HFF-Myc (cell line): ENCODE measurements around the gene PCYOX1L.

Experiments
- DNase-seq: peaks from one replicate; pipeline ENCODE4 v3.0.0-alpha.2; 2011; ENCODE audit warnings: low read depth; ENCODE audit errors: extremely low read depth
- H3K4me3 ChIP-seq: replicated peaks from 2 replicates; pipeline ENCODE4 v1.5.1; 2011; ENCODE audit warnings: low read depth, mild to moderate bottlenecking, control low read depth, low read length
- TF ChIP-seq, protein P1 (sequence below): IDR thresholded peaks from 2 replicates; pipeline ENCODE4 v1.5.1; 2012; ENCODE audit warnings: mild to moderate bottlenecking, low read depth, low read length, control low read depth; ENCODE audit errors: missing control alignments

PCYOX1L gene

DNA sequence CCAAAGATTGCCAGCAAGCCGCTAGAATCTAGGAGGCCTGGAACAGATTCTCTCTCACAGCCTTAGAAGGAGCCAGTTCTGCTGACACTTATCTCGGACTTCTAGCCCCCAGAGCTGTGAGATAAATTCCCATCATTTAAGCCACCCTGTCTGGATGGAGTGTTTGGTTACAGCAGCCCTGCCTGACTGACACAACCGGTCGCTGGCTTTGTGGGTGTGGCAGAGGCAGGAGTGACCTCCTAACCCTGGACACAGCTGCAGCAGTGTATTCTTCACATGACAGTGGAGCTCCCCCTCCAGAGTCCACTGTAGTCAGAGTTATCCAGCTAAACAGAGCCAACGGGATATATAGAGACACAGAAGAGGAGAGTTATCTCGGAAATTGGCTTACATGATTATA, 42.5 kb downstream of the PCYOX1L start:
- no peak overlapping the region for H3K4me3 ChIP-seq
- DNase-seq, result no peak
- TF ChIP-seq, protein P1, sequence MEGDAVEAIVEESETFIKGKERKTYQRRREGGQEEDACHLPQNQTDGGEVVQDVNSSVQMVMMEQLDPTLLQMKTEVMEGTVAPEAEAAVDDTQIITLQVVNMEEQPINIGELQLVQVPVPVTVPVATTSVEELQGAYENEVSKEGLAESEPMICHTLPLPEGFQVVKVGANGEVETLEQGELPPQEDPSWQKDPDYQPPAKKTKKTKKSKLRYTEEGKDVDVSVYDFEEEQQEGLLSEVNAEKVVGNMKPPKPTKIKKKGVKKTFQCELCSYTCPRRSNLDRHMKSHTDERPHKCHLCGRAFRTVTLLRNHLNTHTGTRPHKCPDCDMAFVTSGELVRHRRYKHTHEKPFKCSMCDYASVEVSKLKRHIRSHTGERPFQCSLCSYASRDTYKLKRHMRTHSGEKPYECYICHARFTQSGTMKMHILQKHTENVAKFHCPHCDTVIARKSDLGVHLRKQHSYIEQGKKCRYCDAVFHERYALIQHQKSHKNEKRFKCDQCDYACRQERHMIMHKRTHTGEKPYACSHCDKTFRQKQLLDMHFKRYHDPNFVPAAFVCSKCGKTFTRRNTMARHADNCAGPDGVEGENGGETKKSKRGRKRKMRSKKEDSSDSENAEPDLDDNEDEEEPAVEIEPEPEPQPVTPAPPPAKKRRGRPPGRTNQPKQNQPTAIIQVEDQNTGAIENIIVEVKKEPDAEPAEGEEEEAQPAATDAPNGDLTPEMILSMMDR, result no peak

DNA sequence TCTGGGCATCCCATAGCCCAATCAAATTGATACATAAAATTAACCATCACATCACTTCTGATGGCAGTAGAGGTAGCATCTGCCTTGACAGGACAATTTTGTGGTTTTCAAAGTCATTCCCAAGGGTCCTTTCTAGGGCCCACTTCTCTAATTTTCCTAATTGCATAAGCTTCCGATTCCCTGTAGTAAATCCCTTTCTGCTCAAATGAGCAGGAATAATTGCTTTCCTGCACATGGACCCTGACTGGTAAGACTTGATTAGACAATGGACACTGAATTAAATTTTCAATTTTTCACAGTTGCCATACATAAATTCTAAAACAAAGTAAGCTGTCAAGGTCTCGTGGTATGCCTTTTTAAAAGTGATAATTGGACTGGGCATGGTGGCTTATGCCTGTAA, 43.2 kb downstream of the PCYOX1L start:
- no peak overlapping the region for H3K4me3 ChIP-seq
- TF ChIP-seq, protein P1, result no peak
- no peak for DNase-seq

DNA sequence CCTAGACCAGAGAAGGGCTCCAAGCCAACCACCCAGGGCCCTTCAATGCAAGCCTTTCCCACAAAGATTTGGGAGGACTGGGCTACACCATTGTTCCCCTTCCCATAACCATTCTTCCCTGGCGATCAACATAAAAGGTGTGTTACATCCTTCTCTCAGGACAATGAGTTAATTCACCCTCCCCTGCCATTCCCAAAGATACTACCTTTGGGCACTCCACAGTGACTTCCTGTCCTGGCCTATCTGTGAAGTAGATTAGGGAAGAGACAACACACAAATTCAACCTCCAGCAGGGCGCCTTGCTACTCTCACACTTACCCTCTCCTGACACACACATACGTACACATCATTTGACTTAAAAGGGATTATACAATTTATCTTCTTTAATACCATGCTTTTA, 44.4 kb downstream of the PCYOX1L start:
- DNase-seq, result no peak
- TF ChIP-seq, protein P1, result no peak
- no peak overlapping the region for H3K4me3 ChIP-seq

DNA sequence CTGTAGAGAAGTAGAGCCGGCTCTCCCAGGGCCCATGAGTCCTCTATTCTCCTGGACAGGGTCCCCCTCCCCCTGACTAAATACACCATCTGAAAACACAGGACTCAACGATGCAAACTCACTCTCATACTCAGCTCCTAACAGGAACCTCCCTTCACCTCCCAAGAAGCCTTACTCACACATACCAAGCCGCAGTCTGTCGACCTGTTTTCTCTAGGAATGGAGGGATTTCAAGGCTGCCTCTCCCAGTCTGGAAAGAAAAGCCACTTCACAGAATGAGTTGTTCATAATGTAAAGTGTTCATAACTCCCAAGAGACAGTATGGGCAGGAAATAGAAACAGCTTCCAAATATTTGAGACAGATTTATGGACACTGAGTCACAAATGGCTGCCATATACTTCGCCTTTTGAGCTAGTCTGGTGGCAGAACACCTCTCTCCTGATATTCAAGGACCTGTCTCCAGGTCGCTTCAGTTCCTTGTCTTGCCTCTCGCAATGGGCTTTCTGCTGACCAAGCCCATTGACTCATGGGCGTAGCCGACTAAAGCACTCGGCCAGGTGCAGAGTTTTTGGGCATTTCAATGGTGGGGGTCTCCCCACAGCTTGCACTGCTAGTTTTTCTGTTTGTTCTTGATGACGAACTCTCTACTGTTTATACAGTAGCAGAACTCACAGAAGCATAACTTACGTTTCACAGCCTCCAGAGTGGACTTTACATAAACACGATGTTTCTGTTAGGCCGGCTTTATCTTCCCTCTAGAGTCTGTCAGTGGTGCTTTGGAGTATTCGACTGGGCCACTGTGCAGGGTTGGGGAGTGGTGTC, 46.3 kb downstream of the PCYOX1L start:
- DNase-seq, result no peak
- no peak overlapping the region for H3K4me3 ChIP-seq
- TF ChIP-seq, protein P1, result no peak

DNA sequence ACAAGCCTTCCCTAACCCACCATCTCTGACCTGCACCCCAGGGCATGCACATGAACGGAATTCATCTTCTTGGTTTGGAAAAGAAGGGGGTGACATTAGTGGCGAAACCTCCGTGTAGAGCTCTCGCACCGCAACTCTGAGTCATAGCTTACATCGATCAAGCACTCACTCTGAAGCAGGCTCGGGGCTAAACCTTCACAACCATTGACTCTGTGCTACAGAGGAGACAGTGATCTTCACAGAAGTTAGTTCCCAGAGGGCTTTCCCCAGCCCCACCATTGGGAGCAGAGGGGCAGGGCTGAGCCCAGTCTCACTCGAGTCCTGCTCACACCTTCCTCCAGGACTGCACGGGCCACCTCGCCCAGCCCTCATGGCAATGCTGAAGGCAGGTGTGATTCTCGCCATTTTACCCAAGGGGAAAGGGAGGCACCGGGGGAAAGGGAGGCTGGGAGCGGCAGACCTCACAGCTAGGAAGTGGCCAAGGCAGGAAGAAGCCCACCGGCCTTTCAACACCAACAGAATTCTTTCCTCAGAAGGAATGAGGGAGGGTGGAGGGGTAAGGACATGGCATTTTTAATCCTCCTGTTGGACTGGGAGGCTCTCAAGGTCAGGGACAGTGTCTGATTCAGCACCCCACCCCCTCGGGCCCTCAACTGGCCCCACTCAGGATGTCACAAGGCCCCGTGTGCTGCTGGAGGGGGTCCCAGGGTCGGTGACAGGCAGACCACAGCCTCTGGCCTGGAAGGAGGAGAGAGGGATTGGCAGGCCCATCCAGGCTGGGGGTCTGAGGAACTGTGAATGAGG, 47.1 kb downstream of the PCYOX1L start:
- no peak for DNase-seq
- H3K4me3 ChIP-seq, result no peak overlapping the region
- TF ChIP-seq, protein P1, result no peak

DNA sequence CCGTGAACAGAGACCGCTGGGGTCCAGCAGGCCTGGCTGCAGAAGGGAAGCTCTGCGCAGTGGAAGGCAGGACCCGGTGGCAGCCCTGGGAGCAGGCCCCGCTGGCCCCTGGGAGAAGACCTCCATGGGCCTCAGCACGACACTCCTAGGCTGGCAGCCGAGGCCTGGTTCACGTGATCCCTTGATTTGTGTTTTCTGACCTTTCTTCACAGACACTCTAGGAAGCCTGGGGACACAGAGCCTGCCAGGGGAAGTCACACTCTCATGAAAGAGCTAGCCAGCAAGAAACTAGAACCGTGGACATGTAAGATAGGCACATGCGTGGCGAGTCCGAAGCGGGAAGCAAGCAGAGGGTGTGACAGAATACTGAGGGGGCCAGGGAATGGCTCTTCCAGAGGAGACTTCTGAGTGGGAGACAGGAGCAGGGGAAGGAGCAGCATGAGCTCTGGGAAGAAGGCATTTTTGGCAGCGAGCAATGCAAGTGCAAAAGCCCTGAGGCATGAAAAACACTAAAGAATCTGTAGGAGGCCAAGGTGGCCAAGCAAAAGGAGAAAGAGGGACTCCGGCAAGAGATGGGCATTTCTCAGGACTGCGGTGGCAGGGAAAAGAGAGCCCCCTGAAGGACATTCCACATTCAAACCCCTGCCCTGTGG, 47.8 kb downstream of the PCYOX1L start:
- TF ChIP-seq, protein P1, result no peak
- peak overlapping the region; percentile 64; the same call in 1 of the 2 replicates for H3K4me3 ChIP-seq

More for the DNA sequence above, 47.8 kb downstream of the PCYOX1L start:
- DNase-seq, result no peak
